ENCODE measurements around the gene CRBN.

CRBN gene

DNA sequence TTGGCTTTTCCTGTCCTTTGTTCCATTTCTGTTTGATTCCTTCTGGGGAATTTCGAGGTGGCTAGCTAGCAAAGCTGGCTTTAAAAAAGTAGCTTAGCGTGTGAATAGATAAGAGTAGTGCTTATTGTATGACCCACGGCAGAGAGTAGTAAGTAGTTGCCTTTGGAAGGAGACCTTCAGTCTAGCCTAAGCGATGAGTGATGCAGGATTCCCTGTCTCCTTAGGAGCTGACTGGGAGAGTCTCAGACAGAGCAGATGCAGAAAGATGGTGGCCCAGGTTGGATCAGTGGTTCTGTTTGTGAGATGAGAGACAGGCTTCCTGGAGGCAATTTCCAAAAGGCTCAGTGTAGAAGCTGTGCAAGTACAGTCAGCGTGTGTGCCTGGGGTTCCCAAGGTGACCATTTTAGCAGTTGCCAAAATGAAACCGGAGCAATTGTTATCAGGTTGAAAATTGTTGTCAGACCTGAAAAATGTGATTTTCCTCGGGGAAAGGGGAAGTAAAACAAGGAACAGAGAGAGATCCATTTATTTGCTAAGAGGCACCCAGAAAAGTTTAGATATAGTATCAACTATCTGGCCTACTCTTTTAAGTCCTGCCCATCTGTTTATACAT, 68.6 kb downstream of the CRBN start:
- no peak for DNase-seq (ENCODE audit: low read depth in 3 of 3)

DNA sequence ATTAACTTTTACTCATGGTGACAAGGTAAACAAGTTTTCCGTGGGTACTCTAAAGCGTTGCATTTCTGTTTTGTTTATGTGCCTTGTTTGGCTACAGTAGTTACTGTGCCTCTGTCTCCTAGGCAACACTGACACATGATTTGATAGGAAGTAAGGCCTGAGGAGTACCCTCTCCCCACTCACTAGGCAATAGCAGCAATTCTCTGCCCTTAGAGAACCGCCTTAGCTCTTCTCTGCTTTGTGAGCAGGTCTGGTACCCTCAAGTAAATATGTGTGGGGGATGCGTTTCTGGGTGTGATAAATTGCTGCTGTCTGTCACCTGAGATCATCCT, 69.2 kb downstream of the CRBN start, which contains the start of gene IL5RA:
IL5RA (minus strand) TSS at position 76 of the 332 bp plus-strand sequence. CDS start 5,390 bp downstream, outside the sequence.
- no peak for DNase-seq (ENCODE audit: low read depth in 3 of 3)

- DNase-seq (ENCODE audit: low read depth in 3 of 3), result no peak
Measured at GRCh38 chr3:3109407-3110298, 69.8 kb downstream of the CRBN start.

- DNase-seq (ENCODE audit: low read depth in 3 of 3), result no peak
Measured at GRCh38 chr3:3107858-3108257, 71.6 kb downstream of the CRBN start.

- DNase-seq (ENCODE audit: low read depth in 3 of 3), result no peak
Measured at GRCh38 chr3:3107181-3107580, 72.3 kb downstream of the CRBN start.

DNA sequence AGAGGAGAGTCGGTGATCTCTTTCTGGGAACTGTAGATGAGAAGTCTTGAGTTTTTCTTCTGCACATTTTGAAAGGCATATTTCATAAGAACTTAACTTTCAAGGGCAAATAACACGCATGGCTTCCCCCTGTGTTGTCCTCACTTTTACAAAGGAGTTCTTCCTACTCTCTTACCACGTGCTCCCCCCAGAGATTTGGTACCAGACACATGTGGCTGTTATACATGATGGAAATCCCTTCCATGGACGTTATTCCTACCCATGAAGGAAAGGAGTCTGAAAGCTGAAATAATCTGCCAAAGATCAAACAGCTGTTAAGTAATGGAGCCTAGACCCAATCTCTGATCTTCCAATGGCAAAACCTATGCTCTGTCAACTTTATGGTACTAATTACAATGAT, 73.7 kb downstream of the CRBN start:
- no peak for DNase-seq (ENCODE audit: low read depth in 3 of 3)

GRCh38 chr3:3105246-3105645, 74.2 kb downstream of the CRBN start:
- DNase-seq (ENCODE audit: low read depth in 3 of 3), result no peak

- DNase-seq (ENCODE audit: low read depth in 3 of 3), result no peak
Measured at GRCh38 chr3:3102751-3103150, 76.7 kb downstream of the CRBN start.

DNA sequence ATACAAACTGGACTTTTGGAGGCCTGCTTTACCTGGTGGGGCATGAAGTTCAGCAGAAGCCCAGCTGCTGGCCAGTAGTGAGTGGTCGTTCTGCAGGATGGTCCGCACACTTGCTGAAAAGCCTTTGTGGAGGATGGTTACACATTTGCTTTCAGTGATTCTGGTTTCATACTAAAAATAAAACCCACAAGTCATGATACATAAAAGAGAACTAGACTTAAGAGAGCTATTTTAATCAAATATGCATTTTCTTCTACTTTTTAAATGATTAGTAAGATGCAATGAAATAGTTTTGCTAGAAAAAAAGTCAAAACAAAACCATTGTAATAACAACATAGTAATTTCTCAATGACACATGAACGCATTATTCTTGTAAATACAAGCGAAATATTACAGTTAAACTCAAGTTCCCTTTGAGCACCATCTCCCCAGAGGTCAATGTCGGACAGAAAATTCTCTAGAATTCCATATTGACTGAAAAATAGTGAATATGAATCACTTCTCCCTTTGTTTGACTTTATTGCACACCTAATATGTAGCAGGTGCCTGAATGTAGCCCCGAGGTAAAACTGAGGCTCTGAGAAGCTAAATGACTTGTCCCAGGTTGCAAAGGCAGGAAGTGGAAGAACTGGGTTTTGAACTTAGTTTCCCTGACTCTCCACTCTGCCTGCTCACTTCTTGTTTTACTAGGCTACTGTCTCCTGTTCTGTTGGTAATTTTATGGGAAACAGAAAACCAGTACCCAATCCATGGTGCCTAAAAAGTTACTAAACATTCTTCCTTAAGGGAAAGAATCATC, 77.6 kb downstream of the CRBN start:
- no peak for DNase-seq (ENCODE audit: low read depth in 3 of 3)

All from stimulated activated CD4-positive, alpha-beta T cell treated with anti-CD3 and anti-CD28 coated beads, TNF-alpha, amount 100 ng/mL, for 4 hours (primary cell).